ENCODE measurements around the gene DNAJC9.

Gene DNAJC9

DNA sequence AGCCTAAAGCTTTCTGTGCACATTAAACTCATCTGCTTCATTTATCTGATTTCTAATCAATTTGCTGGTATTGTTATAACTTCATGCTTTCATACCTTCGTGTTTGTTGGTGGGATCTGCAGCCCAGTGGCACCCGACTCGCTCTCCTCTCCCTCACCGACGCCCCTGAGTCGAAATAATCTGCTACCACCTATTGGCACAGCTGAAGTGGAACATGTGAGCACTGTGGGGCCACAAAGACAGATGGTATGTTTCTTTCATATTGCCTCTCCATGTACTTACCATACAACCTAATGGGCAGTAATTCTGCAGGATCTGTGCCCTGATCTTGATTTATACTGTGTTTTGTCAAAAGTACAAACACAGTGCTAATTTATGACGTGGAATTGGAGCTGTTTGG lies 12.4 kb downstream of the DNAJC9 start:
- no peak for DNase-seq

DNA sequence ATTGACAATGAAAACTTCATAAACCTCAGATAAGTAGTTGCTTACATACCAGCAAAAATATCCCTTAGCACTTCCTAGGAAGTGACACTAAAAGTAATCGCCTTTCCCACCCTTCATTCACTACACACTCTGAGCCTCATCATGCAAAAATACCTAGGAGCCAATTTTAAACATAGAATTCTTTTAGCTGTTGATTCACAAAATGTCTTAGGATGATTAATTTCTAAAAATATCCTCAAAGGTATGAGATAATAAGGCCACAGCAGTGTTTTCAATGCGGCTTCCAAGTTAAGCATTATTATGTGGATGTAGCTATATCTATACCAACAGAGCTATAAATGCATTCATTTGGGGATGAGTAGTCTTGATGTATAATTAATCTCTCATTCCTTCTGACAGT lies 13.2 kb downstream of the DNAJC9 start:
- no peak for DNase-seq

DNA sequence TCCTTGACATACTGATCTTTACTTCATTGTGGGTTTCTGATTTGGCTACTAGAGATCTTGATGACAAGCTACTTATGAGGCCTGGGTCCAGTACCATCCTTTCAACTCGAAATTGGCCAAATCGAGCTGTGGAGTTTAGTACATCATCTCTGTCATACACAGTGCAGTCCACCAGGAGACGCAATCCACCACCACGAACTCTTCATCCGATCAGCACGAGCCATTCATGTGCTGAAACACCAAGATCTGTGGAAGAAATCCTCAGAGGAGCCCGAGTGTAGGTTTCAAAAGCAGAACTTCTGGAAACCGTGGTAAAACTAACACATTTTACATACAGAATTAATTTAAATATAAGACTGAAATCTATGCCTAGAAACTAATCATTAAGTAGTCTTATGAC lies 14.2 kb downstream of the DNAJC9 start:
- DNase-seq = no peak

DNA sequence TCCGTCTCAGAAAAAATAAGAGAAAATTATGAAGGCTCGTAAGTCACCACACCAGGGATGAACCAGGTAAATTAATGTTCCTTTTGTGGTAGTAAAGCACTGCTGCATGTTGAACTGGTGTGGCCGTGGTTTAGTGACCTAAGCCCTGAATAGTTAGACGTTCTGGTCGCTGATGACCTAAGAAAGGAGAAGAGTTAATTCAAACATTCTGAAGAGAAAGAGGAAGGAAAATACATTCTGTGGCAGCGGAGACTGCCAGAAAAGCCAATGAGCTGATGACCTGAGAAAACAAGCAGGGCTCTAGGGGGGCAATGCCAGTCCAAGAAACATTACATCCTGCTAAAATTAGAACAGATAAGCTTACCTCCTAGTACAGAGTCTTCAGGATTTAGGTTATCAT lies 17.5 kb downstream of the DNAJC9 start:
- DNase-seq = no peak

DNA sequence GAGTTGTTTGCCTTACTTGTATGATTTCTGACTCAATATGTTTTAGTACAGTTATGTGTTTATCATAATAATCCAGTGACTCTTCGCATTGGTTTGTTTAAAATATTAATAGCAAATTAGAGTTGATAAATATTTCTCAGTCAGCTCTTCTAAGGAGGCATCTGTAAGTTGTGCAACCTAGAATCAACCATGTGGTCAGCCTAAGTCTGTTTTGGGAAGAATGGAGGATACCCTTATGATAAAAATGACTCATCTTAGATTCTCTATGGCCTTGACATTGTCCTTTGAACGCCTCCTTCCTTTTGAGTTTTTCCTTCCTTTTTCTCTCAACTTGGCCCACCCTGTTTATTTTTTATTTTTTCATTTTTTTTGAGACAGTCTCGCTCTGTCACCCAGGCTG lies 18.8 kb downstream of the DNAJC9 start:
- no peak for DNase-seq

DNA sequence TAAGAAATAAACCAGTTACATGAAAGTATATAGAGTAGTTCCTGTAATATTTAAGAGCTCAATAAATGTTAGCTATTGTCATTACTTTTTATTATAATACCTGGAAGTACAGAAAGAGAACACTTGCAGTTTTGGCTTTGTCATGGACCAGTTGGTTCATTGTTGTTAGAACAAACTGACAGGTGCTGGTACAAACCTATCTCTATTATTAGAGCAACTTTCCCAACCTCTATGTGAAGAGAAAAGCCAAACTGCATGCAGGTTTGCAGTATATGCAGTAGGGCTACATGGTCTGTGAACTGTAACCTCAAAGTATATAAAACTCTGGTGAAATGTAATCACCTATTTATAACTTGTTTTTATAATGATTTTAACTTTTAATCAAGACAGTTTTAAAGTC lies 20.4 kb downstream of the DNAJC9 start:
- DNase-seq = no peak

DNA sequence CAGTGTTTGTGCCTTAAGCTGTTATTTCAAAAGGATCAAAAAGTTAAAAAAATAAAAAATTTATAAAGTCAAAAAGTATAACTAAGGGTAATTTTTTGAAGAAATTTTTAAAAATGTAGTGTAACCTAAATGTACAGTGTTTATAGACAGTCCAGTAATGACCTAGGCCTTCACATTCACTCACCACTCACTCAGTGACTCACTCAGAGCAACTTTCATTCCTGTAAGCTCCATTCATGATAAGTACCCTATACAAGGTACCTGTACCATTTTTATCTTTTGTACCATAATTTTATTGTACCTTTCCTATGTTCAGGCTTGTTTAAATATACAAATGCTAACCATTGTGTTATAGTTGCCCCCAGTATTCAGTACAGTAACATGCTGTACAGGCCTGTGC lies 21.5 kb downstream of the DNAJC9 start:
- no peak for DNase-seq

DNA sequence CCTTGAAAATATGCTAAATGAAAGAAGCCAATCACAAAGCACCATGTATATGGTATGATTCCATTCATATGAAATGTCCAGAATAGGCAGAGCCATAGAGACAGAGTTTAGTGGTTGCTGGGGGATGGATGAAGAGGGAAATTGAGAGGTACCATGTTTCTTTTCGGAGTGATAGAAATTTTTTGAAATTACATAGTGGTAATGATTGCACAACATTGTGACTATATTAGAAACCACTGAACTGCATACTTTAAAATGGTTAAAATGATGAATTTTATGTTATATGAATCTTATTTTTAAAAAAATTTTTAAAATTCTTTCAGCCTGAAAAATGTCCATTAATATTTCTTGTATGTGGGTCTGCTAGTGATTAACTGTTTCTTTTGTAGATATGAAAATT lies 26.1 kb downstream of the DNAJC9 start:
- no peak for DNase-seq

DNA sequence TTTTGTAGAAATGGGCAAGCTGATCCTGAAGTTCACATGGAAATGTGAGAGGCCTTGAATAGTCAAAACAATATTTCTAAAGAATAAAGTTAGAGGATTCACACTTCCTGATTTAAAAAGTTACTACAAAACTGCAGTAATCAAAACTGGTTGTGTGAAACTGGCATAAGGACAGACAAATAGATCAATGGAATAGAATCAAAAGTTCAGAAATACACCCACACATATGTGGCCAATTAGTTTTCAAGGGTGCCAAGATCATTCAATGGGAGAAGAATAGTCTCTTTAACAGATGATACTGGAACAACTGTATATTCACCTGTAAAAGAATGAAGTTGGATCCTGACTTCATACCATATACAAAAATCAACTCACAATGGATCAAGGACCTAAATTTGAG lies 27.7 kb downstream of the DNAJC9 start:
- no peak for DNase-seq

DNA sequence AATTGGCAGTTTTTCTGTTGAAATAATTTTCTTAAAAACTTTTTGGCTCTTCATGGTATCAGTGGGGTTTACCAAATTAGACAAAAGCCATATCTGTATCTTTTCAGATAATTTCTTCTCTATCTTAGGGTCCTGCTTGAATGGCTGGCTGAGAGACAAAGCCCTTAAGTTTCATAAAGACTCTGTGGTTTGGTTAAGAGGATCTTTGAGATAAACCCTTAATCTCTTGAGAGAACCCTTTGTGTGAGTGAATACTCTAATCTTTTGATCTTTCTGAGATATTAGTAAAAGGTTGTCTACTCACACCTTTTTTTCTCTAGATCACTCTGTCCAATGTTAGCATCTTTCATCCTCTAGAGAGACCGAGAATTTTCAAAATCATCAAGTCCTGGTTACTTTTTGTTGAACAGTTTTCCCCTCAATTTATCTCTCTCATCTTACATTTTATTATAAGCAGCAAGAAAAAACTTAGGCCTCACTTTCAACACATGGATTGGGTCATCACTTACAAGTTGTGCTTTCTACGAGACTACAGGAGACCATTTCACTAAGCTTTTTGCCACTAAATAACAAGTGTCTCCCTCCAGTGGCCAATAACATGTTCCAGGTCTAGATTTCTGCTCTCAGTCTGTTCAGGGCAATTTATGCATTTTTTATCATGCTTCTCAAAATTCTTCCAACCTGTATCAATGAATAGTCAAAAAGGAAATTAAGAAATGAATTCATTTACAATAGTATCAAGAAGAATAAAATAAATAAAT lies 28.4 kb downstream of the DNAJC9 start:
- no peak for DNase-seq

DNA sequence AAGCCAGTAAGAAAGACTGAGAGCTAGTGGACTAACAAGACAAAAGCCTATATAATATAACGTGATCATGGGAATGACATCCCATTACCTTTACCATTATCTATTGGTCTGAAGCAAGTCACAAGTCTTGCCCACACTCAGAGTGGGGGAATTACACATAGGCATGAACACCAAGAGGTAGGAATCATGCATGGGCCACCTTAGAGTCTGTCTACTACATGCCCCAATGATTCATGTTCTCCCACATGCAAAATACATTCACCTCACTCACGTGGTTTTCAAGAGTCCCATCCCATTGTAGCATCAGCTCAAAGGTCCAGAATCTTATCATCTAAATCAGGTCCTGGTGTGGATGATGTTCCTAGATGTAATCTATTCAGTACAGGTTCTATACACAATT lies 29.4 kb downstream of the DNAJC9 start:
- DNase-seq = no peak

DNA sequence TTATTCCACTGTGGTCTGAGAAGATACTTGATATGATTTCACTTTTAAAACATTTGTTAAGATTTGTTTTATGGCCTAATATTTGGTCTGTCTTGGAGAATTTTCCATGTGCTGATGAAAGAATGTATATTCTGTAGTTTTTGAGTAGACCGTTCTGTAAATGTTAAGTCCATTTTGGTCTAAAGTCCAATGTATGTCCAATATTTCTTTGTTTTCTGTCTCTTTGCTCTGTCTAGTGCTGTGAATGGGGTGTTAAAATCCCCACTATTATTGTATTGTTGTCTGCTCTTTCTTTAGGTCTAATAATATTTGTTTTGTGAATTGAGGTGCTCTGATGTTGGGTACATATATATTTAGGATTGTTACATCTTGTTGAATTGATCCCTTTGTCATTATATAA lies 31.3 kb downstream of the DNAJC9 start:
- no peak for DNase-seq

DNA sequence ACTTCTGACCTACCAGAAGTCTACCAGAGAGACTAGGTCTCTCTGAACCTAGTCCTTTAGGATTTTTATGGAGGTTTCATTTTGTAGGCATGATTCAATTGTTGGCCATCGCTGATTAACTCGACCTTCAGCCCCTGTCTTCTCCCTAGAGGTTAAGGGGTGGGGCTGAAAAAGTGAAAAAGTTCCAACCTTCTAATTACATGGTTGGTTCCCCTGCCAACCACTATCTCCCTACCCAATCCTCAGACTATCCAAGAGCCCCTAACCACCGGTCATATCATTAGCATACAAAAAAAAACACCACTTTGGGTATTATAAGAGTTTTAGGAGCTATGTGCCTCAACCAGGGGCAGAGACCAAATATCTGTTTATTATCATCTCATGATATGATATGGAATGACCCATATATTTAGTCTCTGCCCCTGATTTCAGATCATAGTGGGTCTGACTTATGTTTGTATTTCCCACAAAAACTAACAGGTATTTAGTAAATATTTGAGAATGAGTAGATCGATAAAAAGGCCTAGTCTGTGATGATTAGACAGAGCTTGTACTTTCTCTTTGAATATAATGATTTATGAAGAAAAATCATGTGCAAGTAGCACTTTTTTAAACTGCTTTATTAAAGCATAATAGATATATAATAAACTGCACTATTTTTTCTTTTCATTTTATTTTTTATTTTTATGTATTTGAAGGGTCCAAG lies 35.8 kb downstream of the DNAJC9 start:
- no peak for DNase-seq

DNA sequence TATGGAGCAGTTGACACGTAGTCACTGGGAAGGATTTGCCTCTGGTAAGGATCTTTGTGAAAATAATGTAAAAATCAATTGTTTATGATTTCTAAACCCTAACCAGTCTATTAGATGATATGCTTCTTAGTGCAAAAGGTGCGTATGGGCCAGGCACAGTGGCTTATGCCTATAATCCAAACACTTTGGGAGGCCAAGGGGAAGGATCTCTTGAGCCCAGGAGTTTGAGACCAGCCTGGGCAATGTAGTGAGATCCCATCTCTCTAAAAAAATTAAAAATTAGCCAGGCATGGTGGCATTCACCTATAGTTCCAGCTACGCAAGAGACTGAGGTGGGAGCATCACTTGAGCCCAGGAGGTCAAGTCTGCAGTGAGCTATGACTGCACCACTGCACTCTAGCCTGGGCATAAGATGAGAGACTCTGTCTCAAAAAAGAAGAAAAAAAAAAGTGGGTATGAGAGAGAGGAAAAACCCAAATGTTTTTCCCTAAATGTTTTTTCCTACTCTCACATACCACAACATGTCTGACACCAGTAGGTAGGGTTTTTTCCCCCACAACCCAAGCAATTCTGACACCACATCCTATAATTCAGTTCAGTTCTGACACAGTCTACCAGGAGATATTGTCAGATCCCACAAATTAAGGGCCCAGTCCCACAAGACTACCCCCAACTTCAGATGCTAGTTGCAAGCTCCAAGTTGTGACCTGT lies 36.5 kb downstream of the DNAJC9 start:
- DNase-seq = no peak

DNA sequence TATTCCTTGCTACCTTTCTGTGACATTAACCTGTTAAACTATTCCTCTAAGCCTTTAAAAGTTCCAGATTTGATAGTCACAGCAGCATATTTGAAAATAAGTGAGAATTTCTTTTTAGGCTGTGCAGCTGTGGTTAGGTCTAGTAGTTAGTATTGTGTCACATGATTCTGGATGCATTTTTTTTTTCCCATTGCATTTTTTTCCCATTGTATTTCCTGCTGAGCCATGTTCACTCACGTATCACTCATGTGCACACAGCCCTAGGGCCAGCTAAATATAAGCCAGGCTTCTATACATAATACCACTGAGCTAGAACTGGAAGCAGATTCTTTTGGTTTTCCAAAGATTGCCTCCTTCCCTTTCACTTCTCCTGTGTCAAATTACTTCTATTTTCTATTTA lies 37.4 kb downstream of the DNAJC9 start:
- no peak for DNase-seq

DNA sequence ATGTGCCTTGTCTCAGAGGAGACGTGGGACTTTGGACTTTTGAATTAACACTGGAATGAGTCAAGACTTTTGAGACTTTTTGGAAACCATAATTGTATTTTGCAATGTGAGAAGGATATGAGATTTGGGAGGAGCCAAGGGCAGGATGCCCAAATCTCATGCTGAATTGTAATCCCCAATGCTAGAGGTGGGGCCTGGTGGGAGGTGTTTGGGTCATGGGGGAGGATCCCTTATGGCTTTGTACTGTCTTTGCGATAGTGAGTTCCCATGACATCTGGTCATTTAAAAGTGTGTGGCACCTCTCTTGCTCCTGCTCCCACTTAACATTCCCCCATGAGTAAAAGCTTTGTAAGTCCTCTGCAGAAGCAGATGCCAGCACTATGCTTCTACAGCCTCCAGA lies 39.2 kb downstream of the DNAJC9 start:
- DNase-seq = no peak

DNA sequence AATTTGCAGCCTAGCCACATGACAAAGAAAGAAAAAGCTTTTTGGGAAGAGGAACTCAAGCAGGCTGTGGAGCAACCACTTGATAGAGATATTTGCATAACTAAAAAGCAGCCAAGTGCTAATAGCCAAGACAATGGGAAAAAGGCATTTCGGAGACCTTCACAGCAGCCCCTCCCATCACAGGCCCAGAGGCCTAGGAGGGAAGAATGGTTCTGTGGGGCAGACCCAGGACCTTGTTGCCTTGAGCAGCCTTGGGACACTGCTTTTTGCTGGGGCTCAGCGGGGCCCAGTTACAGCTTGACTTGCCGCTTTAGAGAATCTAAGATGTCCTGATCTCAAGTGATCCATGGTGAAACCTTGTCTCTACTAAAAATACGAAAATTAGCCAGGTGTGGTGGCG lies 40.7 kb downstream of the DNAJC9 start:
- no peak for DNase-seq

DNA sequence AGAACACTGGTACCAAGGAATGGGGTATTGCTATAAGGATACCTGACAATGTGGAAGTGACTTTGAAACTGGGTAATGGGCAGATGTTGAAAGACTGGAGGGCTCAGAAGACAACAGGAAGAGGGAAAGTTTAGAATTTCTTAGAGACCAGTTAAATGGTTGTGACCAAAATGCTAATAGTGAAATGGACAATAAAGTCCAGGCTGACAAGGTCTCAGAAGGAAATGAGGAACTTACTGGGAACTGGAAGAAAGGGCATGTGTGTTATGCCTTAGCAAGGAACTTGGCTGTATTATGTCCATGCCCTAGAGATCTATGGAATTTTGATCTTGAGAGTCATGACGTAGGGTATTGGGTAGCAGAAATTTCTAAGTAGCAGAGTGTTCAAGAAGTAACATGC lies 41.2 kb downstream of the DNAJC9 start:
- DNase-seq = no peak

DNA sequence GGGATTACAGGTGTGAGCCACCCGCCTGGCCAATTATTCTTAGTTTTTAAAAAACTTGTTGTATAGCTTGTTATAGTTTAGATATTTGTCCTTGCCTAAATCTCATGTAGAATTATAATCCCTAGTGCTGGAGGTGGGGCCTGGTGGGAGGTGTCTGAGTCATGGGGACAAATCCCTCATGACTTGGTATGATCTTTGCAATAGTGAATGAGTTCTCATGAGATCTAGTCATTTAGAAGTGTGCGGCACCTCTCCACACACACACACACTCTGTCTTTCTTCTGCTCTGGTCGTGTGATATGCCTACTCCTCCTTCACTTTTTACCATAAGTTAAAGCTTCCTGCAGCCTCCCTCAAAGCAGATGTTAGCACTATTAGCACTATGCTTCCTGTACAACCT lies 42.0 kb downstream of the DNAJC9 start:
- no peak for DNase-seq
